ENCODE results near the gene CLEC4G.
"Not testable (repeated sequence)": the region's sequence is repeated elsewhere in the genome, so short reads cannot be mapped to it uniquely, and the experiment has no call there.

Gene CLEC4G

DNA sequence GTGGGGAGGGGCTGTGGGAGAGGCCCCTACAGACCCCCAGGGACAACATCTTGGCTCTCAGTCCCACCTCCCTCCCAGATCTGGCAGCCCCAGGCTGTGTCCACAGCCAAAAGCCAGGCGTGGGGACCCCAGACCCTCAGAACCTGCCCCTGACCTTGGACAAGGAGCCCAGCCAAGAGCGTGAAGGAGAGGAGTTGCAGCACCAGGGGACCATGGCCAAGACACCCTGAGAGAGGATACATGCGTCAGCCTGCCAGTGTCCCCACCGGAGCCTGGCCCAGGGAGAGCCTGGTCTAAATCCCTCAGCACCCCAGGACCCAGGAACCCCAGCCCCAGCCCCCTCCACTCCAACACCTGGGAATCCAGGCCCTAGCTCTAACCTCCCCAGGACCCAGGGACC is 14.4 kb upstream of the CLEC4G start:
- DNase-seq = not testable (repeated sequence)

GRCh38 chr19:7744871-7745650 is 13.2 kb upstream of the CLEC4G start:
- no peak for DNase-seq

DNA sequence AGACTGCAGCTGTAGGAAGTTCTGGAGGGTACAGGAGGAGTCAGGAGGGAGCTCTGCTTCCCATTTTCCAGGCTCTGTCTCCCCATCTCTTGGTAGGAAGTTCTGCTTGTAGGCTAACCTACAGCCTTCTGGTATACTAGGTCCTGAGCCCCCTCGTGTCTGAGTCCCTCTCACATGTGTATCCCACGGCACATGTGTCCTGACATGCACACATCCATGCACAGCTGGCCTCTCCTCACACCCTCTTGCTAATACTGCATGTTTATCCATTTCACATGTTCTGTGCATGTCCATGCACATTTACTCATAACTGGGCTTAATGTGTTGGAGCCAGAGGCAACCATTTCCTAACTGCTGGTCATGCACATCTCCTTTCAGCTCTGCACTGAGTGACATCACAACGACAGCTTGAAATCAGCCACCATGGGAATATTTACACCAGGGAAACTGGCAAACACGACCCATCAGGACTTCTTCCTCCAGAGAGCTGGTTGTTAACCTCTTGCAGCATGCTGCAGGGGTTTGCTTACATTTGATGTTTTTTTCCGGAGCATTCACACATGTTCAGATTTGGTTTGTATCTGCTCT is 12.4 kb upstream of the CLEC4G start:
- DNase-seq = no peak

DNA sequence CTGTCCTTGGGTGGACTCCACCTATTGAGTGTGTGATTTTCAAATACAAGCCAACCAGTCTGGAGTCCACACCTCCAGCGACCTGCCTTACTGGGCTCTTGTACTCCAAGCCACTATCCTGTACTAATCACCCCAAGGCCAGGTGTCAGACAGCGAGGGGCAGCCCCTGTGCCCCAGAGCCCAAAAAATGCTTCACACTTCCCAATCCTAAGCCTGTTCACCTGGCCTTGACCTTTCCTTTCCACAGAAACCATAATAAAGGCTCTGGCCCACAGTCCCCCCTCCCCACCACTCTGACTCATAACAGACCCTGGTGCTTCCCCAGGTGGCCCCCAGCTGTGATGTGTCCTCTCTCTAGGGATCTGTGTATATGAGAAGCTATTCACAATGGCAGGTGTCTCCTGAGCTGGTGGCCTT is 11.5 kb upstream of the CLEC4G start:
- no peak for DNase-seq

GRCh38 chr19:7742991-7743390 is 11.1 kb upstream of the CLEC4G start:
- no peak for DNase-seq

- no peak for DNase-seq
Measured at GRCh38 chr19:7742575-7742974, 10.7 kb upstream of the CLEC4G start.

DNA sequence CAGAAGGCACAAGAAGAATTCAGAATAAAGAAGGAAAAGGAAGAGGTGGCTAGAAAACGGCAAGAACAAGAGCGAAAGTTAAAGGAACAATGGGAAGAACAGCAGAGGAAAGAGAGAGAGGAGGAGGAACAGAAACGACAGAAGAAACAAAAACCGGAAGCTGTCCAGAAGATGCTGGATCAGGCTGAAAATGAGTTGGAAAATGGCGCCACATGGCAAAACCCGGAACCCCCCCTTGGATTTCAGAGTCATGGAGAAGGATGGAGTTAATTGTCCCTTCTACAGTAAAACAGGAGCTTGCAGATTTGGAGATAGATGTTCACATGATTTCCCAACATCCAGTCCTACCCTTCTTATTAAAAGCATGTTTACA is 8.8 kb upstream of the CLEC4G start:
- DNase-seq = no peak

- DNase-seq = no peak
Measured at GRCh38 chr19:7739801-7740681, 8.1 kb upstream of the CLEC4G start.

- DNase-seq = no peak
Measured at GRCh38 chr19:7739211-7739755, 7.4 kb upstream of the CLEC4G start.

DNA sequence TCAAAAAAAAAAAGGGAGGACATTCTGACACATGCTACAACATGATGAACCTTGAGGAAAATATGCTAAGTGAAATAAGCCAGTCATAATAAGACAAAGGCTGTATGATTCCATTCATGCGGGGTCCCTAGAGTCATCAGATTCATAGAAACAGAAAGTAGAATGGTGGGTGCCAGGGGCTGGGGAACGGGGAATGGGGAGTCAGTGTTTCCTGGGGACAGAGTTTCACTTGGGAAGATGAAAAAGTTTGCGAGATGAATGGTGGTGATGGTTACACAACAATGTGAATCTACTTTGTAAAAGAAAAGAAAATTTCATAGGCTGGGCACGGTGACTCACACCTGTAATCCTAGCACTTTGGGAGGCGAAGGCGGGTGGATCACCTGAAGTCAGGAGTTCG is 6.1 kb upstream of the CLEC4G start:
- DNase-seq = no peak

DNA sequence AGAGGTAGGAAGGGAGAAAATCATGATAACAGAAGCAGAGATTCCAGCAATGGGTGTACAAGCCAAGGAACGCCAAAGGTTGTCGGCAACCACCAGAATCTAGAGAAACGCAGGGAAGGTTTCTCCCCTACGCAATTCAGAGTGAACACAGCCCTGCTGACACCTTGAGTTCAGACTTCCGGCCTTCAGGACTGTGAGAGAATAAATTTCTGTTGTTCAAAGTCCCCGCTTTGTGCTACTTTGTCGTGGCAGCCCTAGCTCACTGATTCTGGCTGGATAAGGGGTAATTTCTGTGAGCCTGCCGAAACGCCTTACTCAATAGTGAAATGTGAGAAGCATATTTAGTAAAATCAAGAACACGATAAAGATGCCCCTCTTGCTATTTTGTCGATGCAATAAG is 5.3 kb upstream of the CLEC4G start:
- no peak for DNase-seq

- DNase-seq = no peak
Measured at GRCh38 chr19:7736148-7736547, 4.2 kb upstream of the CLEC4G start.

GRCh38 chr19:7734220-7735203 is 2.6 kb upstream of the CLEC4G start:
- no peak for DNase-seq

GRCh38 chr19:7733376-7733775 is 1.5 kb upstream of the CLEC4G start:
- DNase-seq = no peak

DNA sequence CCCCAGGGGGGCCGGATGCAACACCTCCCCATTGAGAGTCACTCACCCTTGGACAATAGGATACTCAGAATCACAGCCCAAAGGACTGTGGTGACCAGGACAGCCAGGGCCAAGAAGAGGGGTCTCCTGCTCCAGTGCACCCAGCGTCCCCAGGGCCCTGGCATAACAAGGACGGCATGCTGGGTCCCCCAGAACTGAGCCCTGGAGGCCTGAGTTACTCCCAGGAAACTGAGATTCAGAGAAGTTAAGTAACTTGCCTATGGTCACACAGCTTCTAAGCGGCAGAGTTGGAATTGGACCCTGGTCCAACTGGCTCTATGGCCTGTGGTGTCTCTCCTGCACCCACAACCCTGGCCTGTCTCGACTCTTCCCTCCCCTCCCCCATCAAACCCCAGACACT is 295 bp downstream of the CLEC4G start:
- DNase-seq = no peak

GRCh38 chr19:7731218-7731595 is 703 bp downstream of the CLEC4G start:
- DNase-seq = no peak

GRCh38 chr19:7730286-7731217 is 1.4 kb downstream of the CLEC4G start:
- no peak for DNase-seq

- DNase-seq = no peak
Measured at GRCh38 chr19:7729831-7730285, 2.1 kb downstream of the CLEC4G start.

GRCh38 chr19:7729211-7729610 is 2.7 kb downstream of the CLEC4G start:
- no peak for DNase-seq

GRCh38 chr19:7725791-7726190 is 6.1 kb downstream of the CLEC4G start:
- no peak for DNase-seq

- peak; percentile 69 for DNase-seq
Measured at GRCh38 chr19:7722231-7722651, 9.7 kb downstream of the CLEC4G start.

Measured in DMS53 (cell line).